ENCODE results near the gene BDNF.

- TF ChIP-seq POLR2A (IDR thresholded peaks at IDR 0.05; ENCODE audit: low read length) (no peak), GATA1 (IDR thresholded peaks at IDR 0.05; ENCODE audit: low read depth, low read length) (no peak)
Observed at GRCh38 chr11:27688076-27688475, 12.2 kb downstream of the BDNF start.

Measured in erythroblast (primary cell).